ENCODE data around the gene LILRA2.
"Not testable (repeated sequence)": the region's sequence is repeated elsewhere in the genome, so short reads cannot be mapped to it uniquely, and the experiment has no call there.

The LILRA2 gene

DNA sequence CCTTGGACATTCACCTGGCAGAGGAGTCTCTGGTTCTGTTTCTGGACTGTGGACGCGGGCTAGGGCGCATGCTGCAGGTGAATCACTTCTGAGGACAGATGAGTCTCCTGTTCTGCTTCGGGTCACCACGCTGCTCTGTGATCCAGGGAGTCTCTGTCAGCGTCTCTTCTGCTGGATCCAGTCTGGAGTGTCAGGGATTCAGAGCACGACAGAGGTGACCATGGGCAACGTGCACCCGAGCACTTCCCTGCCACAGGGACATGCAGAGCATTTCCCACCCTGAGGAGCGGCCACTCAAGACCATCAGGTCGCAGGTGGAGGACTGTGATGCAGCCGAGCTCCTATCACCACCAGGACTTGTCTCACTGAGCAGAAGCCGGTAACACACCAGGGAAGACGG, 24.4 kb upstream of the LILRA2 start:
- Histone ChIP-seq H3K4me3 (ENCODE audit: low read depth, low read length) (no peak overlapping the region), H3K9me3 (ENCODE audit: control insufficient read depth, insufficient read depth, low read depth, low read length) (peaks cover 39% of the 10 kb centered on the region; the same call in 1 of the 2 replicates), H3K27me3 (ENCODE audit: control insufficient read depth, insufficient read depth, low read length) (peaks cover 7% of the 10 kb centered on the region; the same call in 1 of the 2 replicates), H3K9ac (ENCODE audit: low read length) (no peak overlapping the region), H3K36me3 (ENCODE audit: control insufficient read depth, insufficient read depth, low read length) (no peaks in the 10 kb centered on the region), H3K27ac (ENCODE audit: low read depth, low read length) (no peak overlapping the region), H3K4me1 (ENCODE audit: control insufficient read depth, insufficient read depth, low read length) (no peaks in the 10 kb centered on the region)

DNA sequence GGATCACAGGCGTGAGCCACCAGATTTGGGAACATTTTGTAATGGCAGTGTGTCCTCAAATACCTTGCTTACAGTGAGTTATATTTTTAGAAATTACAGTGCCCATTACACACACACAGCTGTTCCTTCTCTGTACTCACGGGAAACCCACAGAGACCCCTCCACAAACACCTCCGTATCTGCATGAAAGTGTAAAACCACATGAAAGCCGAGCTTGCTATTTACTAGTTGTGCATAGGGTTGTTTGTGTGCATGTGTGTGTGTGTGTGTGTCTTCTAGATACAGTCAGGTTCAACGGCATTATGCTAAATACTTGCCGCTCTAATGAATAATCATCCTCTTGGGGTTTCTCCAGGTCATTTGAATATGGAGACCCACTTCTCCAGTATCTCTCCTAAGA, 22.3 kb upstream of the LILRA2 start:
- H3K27me3 ChIP-seq (ENCODE audit: control insufficient read depth, insufficient read depth, low read length) = peaks cover 12% of the 10 kb centered on the region; the same call in 1 of the 2 replicates
- H3K9me3 ChIP-seq (ENCODE audit: control insufficient read depth, insufficient read depth, low read depth, low read length) = peaks cover 44% of the 10 kb centered on the region; the same call in 1 of the 2 replicates
- H3K4me1 ChIP-seq (ENCODE audit: control insufficient read depth, insufficient read depth, low read length) = no peaks in the 10 kb centered on the region
- no peak overlapping the region for H3K4me3 ChIP-seq (ENCODE audit: low read depth, low read length)
- H3K9ac ChIP-seq (ENCODE audit: low read length) = no peak overlapping the region
- H3K27ac ChIP-seq (ENCODE audit: low read depth, low read length) = no peak overlapping the region
- H3K36me3 ChIP-seq (ENCODE audit: control insufficient read depth, insufficient read depth, low read length) = no peaks in the 10 kb centered on the region

DNA sequence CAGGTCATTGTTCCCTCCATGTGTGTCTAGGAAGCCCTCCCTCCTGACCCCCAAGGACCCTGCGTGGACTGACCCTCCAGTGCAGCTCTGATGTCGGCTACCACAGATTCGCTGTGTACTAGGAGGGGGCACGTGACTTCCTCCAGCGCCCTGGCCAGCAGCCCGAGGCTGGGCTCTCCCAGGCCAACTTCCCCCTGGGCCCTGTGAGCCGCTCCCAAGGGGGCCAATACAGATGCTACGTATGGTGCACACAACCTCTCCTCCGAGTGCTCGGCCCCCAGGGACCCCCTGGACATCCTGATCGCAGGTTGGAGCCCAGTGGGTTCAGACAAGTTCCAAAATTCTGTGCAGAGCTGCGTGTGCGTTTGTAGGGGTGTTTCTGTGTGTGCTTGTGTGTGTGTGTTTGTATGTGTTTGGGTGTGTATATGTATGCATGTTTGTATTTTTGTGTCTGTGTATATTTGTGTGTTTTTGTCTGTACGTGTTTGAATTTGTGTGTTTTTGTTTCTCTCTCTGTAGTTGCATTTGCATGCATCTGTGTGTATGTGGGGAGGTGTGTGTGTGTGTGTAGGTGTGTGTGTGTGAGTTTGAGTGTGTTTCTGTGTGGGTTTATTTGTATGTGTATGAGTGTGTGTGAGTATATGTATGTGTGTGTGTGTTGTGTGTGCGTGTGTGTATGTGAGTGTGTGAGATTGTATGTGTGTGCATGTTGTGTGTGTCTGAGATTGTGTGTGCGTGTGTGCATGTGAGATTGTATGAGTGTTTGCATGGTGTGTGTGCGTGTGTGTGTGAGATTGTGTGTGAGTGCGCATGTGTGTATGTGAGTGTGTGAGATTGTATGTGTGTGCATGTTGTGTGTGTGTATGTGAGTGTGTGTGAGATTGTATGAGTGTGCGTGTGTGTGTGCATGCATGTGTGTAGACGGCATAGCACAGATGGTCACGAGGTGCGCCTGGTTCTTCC, 21.4 kb upstream of the LILRA2 start:
- H3K9me3 ChIP-seq (ENCODE audit: control insufficient read depth, insufficient read depth, low read depth, low read length) = peaks cover 40% of the 10 kb centered on the region; the same call in 1 of the 2 replicates
- H3K36me3 ChIP-seq (ENCODE audit: control insufficient read depth, insufficient read depth, low read length) = no peaks in the 10 kb centered on the region
- no peak overlapping the region for H3K9ac ChIP-seq (ENCODE audit: low read length)
- peaks cover 12% of the 10 kb centered on the region; the same call in 1 of the 2 replicates for H3K27me3 ChIP-seq (ENCODE audit: control insufficient read depth, insufficient read depth, low read length)
- no peaks in the 10 kb centered on the region for H3K4me1 ChIP-seq (ENCODE audit: control insufficient read depth, insufficient read depth, low read length)
- no peak overlapping the region for H3K27ac ChIP-seq (ENCODE audit: low read depth, low read length)
- no peak overlapping the region for H3K4me3 ChIP-seq (ENCODE audit: low read depth, low read length)

DNA sequence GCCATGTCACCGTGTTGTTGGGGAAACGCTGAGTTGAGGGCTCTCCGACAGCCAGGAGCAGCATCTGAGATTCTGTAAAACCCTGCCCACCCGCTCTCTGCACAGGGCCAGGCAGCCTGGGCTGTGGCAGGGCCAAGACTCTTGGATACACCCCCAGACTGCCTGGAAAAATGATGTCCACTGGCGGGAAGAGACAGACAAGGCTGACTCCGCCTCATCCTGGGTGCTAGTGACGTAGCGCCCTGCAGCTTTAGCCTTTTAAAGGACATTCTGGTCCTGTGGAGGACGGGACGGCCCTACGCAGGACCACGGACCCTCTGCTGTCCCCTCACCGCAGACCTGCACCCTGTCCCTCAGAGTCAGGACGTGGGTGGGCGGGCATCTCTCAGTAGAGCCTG, 20.7 kb upstream of the LILRA2 start:
- H3K9ac ChIP-seq (ENCODE audit: low read length) = no peak overlapping the region
- no peak overlapping the region for H3K27ac ChIP-seq (ENCODE audit: low read depth, low read length)
- H3K4me3 ChIP-seq (ENCODE audit: low read depth, low read length) = no peak overlapping the region
- peaks cover 40% of the 10 kb centered on the region; the same call in 1 of the 2 replicates for H3K9me3 ChIP-seq (ENCODE audit: control insufficient read depth, insufficient read depth, low read depth, low read length)
- H3K36me3 ChIP-seq (ENCODE audit: control insufficient read depth, insufficient read depth, low read length) = no peaks in the 10 kb centered on the region
- H3K4me1 ChIP-seq (ENCODE audit: control insufficient read depth, insufficient read depth, low read length) = no peaks in the 10 kb centered on the region
- peaks cover 12% of the 10 kb centered on the region; the same call in 1 of the 2 replicates for H3K27me3 ChIP-seq (ENCODE audit: control insufficient read depth, insufficient read depth, low read length)

DNA sequence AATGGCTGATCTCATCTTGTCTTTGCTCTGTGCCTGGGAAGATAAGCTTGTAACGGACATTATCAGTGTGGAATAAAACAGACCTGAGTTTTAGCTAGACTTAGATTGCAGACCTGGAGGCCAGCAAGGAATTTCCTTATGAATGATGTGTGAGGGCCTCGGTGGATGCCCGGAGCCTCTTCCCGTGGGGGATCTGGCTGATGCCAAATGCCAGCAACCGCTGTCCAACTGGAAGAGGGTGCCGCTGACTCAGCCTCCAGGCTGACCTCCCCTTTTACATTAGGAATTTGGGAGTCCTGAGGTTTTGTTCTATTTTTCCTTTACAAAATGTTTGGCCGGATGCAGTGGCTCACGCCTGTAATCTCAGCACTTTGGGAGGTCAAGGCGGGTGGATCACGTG, 19.6 kb upstream of the LILRA2 start:
- peaks cover 12% of the 10 kb centered on the region; the same call in 1 of the 2 replicates for H3K27me3 ChIP-seq (ENCODE audit: control insufficient read depth, insufficient read depth, low read length)
- H3K9ac ChIP-seq (ENCODE audit: low read length) = no peak overlapping the region
- H3K4me1 ChIP-seq (ENCODE audit: control insufficient read depth, insufficient read depth, low read length) = no peaks in the 10 kb centered on the region
- no peaks in the 10 kb centered on the region for H3K36me3 ChIP-seq (ENCODE audit: control insufficient read depth, insufficient read depth, low read length)
- peaks cover 36% of the 10 kb centered on the region; the same call in 1 of the 2 replicates for H3K9me3 ChIP-seq (ENCODE audit: control insufficient read depth, insufficient read depth, low read depth, low read length)
- H3K27ac ChIP-seq (ENCODE audit: low read depth, low read length) = no peak overlapping the region
- no peak overlapping the region for H3K4me3 ChIP-seq (ENCODE audit: low read depth, low read length)

DNA sequence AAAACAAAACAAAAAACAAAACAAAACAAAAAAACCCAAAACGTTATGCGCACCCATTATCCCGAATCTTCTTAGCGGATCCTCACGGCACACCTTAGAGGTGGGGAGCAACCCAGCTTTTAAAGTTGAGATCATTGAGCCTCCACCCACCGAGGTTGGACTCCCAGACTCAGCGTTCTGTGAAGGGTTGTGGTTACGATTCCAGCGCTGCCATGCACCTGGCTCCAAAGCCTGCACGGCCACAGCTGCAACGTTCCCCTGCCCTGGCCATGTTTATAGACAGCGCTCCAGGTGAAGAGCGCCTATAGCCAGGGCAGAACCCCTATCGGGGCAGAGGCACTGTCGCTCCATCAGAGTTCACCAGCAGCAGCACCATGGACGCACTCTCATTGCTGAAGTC, 18.7 kb upstream of the LILRA2 start:
- no peak overlapping the region for H3K27ac ChIP-seq (ENCODE audit: low read depth, low read length)
- no peak overlapping the region for H3K4me3 ChIP-seq (ENCODE audit: low read depth, low read length)
- H3K9ac ChIP-seq (ENCODE audit: low read length) = no peak overlapping the region
- no peaks in the 10 kb centered on the region for H3K4me1 ChIP-seq (ENCODE audit: control insufficient read depth, insufficient read depth, low read length)
- peaks cover 30% of the 10 kb centered on the region; the same call in 1 of the 2 replicates for H3K9me3 ChIP-seq (ENCODE audit: control insufficient read depth, insufficient read depth, low read depth, low read length)
- no peaks in the 10 kb centered on the region for H3K36me3 ChIP-seq (ENCODE audit: control insufficient read depth, insufficient read depth, low read length)
- peaks cover 12% of the 10 kb centered on the region; the same call in 1 of the 2 replicates for H3K27me3 ChIP-seq (ENCODE audit: control insufficient read depth, insufficient read depth, low read length)

DNA sequence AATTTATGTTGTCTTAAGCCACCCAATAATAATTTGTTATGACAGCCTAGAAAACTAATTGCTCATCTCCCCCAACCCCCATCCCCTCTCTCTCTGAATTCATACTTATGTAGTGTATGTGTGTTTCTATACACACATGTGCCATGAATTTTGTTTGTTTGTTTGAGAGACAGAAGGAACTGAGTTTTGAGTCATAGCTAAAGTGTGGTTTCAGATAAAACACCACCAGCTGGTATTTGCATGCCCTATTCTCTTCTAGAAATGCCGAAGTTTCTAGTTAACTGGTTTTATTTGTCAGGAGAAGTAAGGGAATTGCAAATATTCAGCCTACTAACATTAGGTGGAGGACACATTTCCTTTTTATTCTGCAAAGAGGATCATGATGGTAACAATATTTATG, 17.4 kb upstream of the LILRA2 start:
- H3K9me3 ChIP-seq (ENCODE audit: control insufficient read depth, insufficient read depth, low read depth, low read length) = peaks cover 29% of the 10 kb centered on the region; the same call in 1 of the 2 replicates
- H3K36me3 ChIP-seq (ENCODE audit: control insufficient read depth, insufficient read depth, low read length) = no peaks in the 10 kb centered on the region
- H3K4me3 ChIP-seq (ENCODE audit: low read depth, low read length) = no peak overlapping the region
- no peak overlapping the region for H3K27ac ChIP-seq (ENCODE audit: low read depth, low read length)
- no peaks in the 10 kb centered on the region for H3K4me1 ChIP-seq (ENCODE audit: control insufficient read depth, insufficient read depth, low read length)
- no peak overlapping the region for H3K9ac ChIP-seq (ENCODE audit: low read length)
- peaks cover 12% of the 10 kb centered on the region; the same call in 1 of the 2 replicates for H3K27me3 ChIP-seq (ENCODE audit: control insufficient read depth, insufficient read depth, low read length)

DNA sequence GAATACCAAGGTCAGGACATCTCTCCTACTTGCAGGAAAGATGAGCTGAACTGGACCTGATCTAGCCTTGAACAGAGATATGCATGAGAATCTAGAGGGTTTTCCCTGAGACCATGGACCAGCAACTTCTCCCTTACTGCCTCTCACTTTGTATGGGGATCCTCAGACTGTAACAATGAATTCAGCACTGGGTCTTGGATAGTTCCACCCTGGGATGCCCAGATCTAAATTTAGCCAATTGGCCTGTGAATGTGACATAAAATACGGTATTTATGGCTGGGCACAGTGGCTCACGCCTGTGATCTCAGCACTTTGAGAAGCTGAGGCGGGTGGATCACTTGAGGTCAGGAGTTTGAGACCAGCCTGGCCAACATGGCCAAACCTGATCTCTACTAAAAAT, 15.3 kb upstream of the LILRA2 start:
- peaks cover 25% of the 10 kb centered on the region; the same call in 1 of the 2 replicates for H3K9me3 ChIP-seq (ENCODE audit: control insufficient read depth, insufficient read depth, low read depth, low read length)
- H3K9ac ChIP-seq (ENCODE audit: low read length) = no peak overlapping the region
- no peak overlapping the region for H3K27ac ChIP-seq (ENCODE audit: low read depth, low read length)
- no peaks in the 10 kb centered on the region for H3K36me3 ChIP-seq (ENCODE audit: control insufficient read depth, insufficient read depth, low read length)
- no peak overlapping the region for H3K4me3 ChIP-seq (ENCODE audit: low read depth, low read length)
- H3K4me1 ChIP-seq (ENCODE audit: control insufficient read depth, insufficient read depth, low read length) = no peaks in the 10 kb centered on the region
- H3K27me3 ChIP-seq (ENCODE audit: control insufficient read depth, insufficient read depth, low read length) = peaks cover 5% of the 10 kb centered on the region; the same call in 1 of the 2 replicates

DNA sequence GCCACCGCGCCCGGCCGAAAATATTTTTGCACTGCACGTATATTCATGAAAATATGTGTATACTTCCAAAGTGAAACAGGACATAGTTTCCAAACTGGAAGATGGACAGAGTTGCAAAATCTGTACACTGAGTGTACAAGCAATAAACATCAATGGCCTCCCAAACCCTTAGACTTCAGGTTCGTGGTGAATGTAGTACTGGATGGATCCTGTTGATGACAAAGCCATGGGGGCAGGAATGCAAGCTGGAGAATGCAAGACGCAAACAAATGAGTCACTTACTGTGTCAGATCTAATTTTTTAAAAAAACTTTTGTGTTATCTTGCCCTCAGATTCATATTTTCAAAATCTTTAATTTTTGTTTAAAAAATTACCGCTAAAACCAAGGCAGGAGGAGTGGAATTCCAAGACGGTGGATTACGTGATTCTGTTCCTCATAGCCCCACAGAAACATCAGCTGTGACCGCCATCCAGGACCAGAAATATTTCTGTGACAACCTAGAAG, 12.7 kb upstream of the LILRA2 start:
- Histone ChIP-seq H3K4me3 (ENCODE audit: low read depth, low read length) (no peak overlapping the region), H3K9ac (ENCODE audit: low read length) (no peak overlapping the region), H3K36me3 (ENCODE audit: control insufficient read depth, insufficient read depth, low read length) (no peaks in the 10 kb centered on the region), H3K4me1 (ENCODE audit: control insufficient read depth, insufficient read depth, low read length) (no peaks in the 10 kb centered on the region), H3K27me3 (ENCODE audit: control insufficient read depth, insufficient read depth, low read length) (peaks cover 5% of the 10 kb centered on the region; the same call in 1 of the 2 replicates), H3K9me3 (ENCODE audit: control insufficient read depth, insufficient read depth, low read depth, low read length) (peaks cover 18% of the 10 kb centered on the region; the same call in 1 of the 2 replicates), H3K27ac (ENCODE audit: low read depth, low read length) (no peak overlapping the region)

DNA sequence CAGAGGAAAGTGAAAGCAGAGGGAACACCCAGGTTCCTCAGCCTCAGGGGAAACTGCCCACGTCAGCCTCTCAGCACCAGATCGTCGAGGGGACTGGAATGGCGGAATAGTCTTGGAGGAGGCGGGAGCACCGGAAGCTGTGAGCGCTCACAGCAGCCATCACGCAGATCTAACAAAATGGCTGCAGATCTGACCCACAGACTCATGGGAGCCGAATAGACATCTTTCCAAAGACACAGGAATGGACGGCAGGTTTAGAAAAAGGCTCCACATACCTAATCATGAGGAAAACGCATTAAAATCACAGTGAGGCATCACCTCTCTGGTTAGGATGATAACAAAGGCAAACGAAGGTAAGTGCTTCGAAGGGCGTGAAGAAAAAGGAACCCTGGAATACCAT, 11.8 kb upstream of the LILRA2 start:
- Histone ChIP-seq H3K27ac (ENCODE audit: low read depth, low read length) (no peak overlapping the region), H3K27me3 (ENCODE audit: control insufficient read depth, insufficient read depth, low read length) (peaks cover 7% of the 10 kb centered on the region; the same call in 1 of the 2 replicates), H3K4me1 (ENCODE audit: control insufficient read depth, insufficient read depth, low read length) (no peaks in the 10 kb centered on the region), H3K9me3 (ENCODE audit: control insufficient read depth, insufficient read depth, low read depth, low read length) (peaks cover 16% of the 10 kb centered on the region; the same call in 1 of the 2 replicates), H3K4me3 (ENCODE audit: low read depth, low read length) (no peak overlapping the region), H3K9ac (ENCODE audit: low read length) (no peak overlapping the region), H3K36me3 (ENCODE audit: control insufficient read depth, insufficient read depth, low read length) (no peaks in the 10 kb centered on the region)

DNA sequence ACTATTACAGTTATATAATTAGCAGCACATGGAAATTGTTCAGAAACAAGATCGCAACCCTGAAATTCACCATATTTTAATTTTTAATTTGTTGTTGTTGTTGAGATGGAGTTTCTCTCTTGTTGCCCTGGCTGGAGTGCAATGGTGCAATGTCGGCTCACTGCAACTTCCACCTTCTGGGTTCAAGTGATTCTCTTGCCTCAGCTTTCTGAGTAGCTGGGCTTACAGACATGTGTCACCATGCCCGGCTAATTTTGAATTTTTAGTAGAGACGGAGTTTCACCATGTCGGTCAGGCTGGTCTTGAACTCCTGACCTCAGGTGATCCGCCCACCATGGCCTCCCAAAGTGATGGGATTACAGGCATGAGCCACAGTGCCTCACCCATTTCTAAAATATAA, 10.4 kb upstream of the LILRA2 start:
- H3K27ac ChIP-seq (ENCODE audit: low read depth, low read length); H3K4me3 ChIP-seq (ENCODE audit: low read depth, low read length); H3K9ac ChIP-seq (ENCODE audit: low read length); H3K4me1 ChIP-seq (ENCODE audit: control insufficient read depth, insufficient read depth, low read length); H3K36me3 ChIP-seq (ENCODE audit: control insufficient read depth, insufficient read depth, low read length): not testable (repeated sequence)
- Histone ChIP-seq H3K9me3 (ENCODE audit: control insufficient read depth, insufficient read depth, low read depth, low read length) (peaks cover 16% of the 10 kb centered on the region; the same call in 1 of the 2 replicates), H3K27me3 (ENCODE audit: control insufficient read depth, insufficient read depth, low read length) (peaks cover 12% of the 10 kb centered on the region; the same call in 1 of the 2 replicates)
